HG02623 (cell line): ENCODE measurements around the gene CAMK2D.
A peak's percentile ranks its signal among the peaks of the same experiment; 100 is the strongest.
"Not testable (repeated sequence)": the region's sequence is repeated elsewhere in the genome, so short reads cannot be mapped to it uniquely, and the experiment has no call there.

ENCODE experiments used
- ATAC-seq: cut with Tn5 transposase; IDR thresholded peaks from one replicate; pipeline ENCODE4 v1.9.1; 2021; ENCODE audit warnings: moderate library complexity; ENCODE audit not compliant: unreplicated experiment

The CAMK2D gene

GRCh38 chr4:113733685-113734084 lies 27.9 kb downstream of the CAMK2D start:
- no peak for ATAC-seq

GRCh38 chr4:113732967-113733527 lies 28.5 kb downstream of the CAMK2D start:
- ATAC-seq: no peak

GRCh38 chr4:113730467-113731216 lies 30.9 kb downstream of the CAMK2D start:
- ATAC-seq: no peak

GRCh38 chr4:113727802-113728201 lies 33.7 kb downstream of the CAMK2D start:
- ATAC-seq: no peak

- ATAC-seq: no peak
These were observed 35.6 kb downstream of the CAMK2D start for GRCh38 chr4:113725963-113726362.

- no peak for ATAC-seq
These were observed 43.3 kb downstream of the CAMK2D start for GRCh38 chr4:113718252-113718651.

- no peak for ATAC-seq
These were observed 49.5 kb downstream of the CAMK2D start for GRCh38 chr4:113711883-113712662.

- peak; percentile 46 for ATAC-seq
These were observed 53.3 kb downstream of the CAMK2D start for GRCh38 chr4:113708250-113708649.

- peak; percentile 41 for ATAC-seq
These were observed 54.5 kb downstream of the CAMK2D start for GRCh38 chr4:113707048-113707447.

- ATAC-seq: not testable (repeated sequence)
These were observed 56.4 kb downstream of the CAMK2D start for GRCh38 chr4:113705097-113705496.

- ATAC-seq: not testable (repeated sequence)
These were observed 58.9 kb downstream of the CAMK2D start for GRCh38 chr4:113702596-113702995.

- no peak for ATAC-seq
These were observed 60.4 kb downstream of the CAMK2D start for GRCh38 chr4:113701169-113701568.

GRCh38 chr4:113700602-113701150 lies 60.9 kb downstream of the CAMK2D start:
- no peak for ATAC-seq

- no peak for ATAC-seq
These were observed 61.8 kb downstream of the CAMK2D start for GRCh38 chr4:113699772-113700171.

- ATAC-seq: no peak
These were observed 64.1 kb downstream of the CAMK2D start for GRCh38 chr4:113697429-113697828.

- no peak for ATAC-seq
These were observed 66.0 kb downstream of the CAMK2D start for GRCh38 chr4:113695328-113696169.

GRCh38 chr4:113694008-113694407 lies 67.5 kb downstream of the CAMK2D start:
- ATAC-seq: no peak

- ATAC-seq: peak; percentile 89
These were observed 68.6 kb downstream of the CAMK2D start for GRCh38 chr4:113692809-113693411.

GRCh38 chr4:113691676-113692075 lies 69.9 kb downstream of the CAMK2D start:
- ATAC-seq: no peak

GRCh38 chr4:113689394-113689793 lies 72.1 kb downstream of the CAMK2D start:
- no peak for ATAC-seq
